ENCODE results near the gene KRTCAP3. TPM values are rescaled to one million over a fixed set of nuclear protein-coding genes. Genes with fewer than 3 reads are reported as not detected.
"Not testable (repeated sequence)": the region's sequence is repeated elsewhere in the genome, so short reads cannot be mapped to it uniquely, and the experiment has no call there.

The KRTCAP3 gene
- total RNA-seq, 6 donors from 2014 or later: 13.8 to 39.7 (median 31.0) TPM

- Histone ChIP-seq H3K4me1 (no peaks in the 10 kb centered on the region), H3K36me3 (no peaks in the 10 kb centered on the region), H3K27ac (no peak overlapping the region), H3K27me3 (no peaks in the 10 kb centered on the region), H3K9me3 (no peaks in the 10 kb centered on the region), H3K4me3 (no peak overlapping the region)
- no peak for ATAC-seq (ENCODE audit: low FRiP score in 2 of 2)
- TF ChIP-seq POLR2A (IDR thresholded peaks at IDR 0.05) (no peak), EP300 (IDR thresholded peaks at IDR 0.05) (no peak), CTCF (IDR thresholded peaks at IDR 0.05) (no peak), POLR2AphosphoS5 (IDR thresholded peaks at IDR 0.05) (no peak)
- WGBS, 2 donors: 98 to 99% methylated on average over 6 of the region's 6 CpGs
- no peak for DNase-seq
Measured at GRCh38 chr2:27416151-27416550, 26.0 kb upstream of the KRTCAP3 start.

- Histone ChIP-seq H3K27ac (no peak overlapping the region), H3K4me3 (no peak overlapping the region), H3K27me3 (no peaks in the 10 kb centered on the region), H3K9me3 (no peaks in the 10 kb centered on the region), H3K36me3 (no peaks in the 10 kb centered on the region), H3K4me1 (no peaks in the 10 kb centered on the region)
- ATAC-seq (ENCODE audit: low FRiP score in 2 of 2) (no peak), DNase-seq (no peak)
- TF ChIP-seq EP300 (IDR thresholded peaks at IDR 0.05): no peak
- no peak for TF ChIP-seq POLR2A (IDR thresholded peaks at IDR 0.05)
- TF ChIP-seq CTCF (IDR thresholded peaks at IDR 0.05): no peak
- TF ChIP-seq POLR2AphosphoS5 (IDR thresholded peaks at IDR 0.05): no peak
Measured at GRCh38 chr2:27420996-27421395, 21.2 kb upstream of the KRTCAP3 start.

GRCh38 chr2:27421660-27422250 lies 20.4 kb upstream of the KRTCAP3 start:
- 79 to 90% methylated on average over 4 of the region's 4 CpGs for WGBS, 2 donors
- H3K4me1 ChIP-seq: no peaks in the 10 kb centered on the region

GRCh38 chr2:27422958-27423357 lies 19.2 kb upstream of the KRTCAP3 start:
- DNase-seq (no peak), ATAC-seq (ENCODE audit: low FRiP score in 2 of 2) (no peak)
- no peaks in the 10 kb centered on the region for H3K9me3 ChIP-seq
- TF ChIP-seq EP300 (IDR thresholded peaks at IDR 0.05) (no peak), CTCF (IDR thresholded peaks at IDR 0.05) (no peak), POLR2A (IDR thresholded peaks at IDR 0.05) (no peak), POLR2AphosphoS5 (IDR thresholded peaks at IDR 0.05) (no peak)
- H3K4me3 ChIP-seq: no peak overlapping the region
- H3K36me3 ChIP-seq: no peaks in the 10 kb centered on the region
- H3K27me3 ChIP-seq: no peaks in the 10 kb centered on the region
- whole genome bisulfite sequencing, 2 donors: 93 to 97% methylated on average over 3 of the region's 3 CpGs
- no peak overlapping the region for H3K27ac ChIP-seq
- peaks cover 0 to 7% (median 4%) of the 10 kb centered on the region in 4 donors for H3K4me1 ChIP-seq

More at GRCh38 chr2:27421660-27422250, 20.4 kb upstream of the KRTCAP3 start:
- TF ChIP-seq POLR2A (IDR thresholded peaks at IDR 0.05) (no peak), POLR2AphosphoS5 (IDR thresholded peaks at IDR 0.05) (no peak), EP300 (IDR thresholded peaks at IDR 0.05) (no peak), CTCF (IDR thresholded peaks at IDR 0.05) (no peak)
- Histone ChIP-seq H3K27me3 (no peaks in the 10 kb centered on the region), H3K27ac (no peak overlapping the region), H3K4me3 (no peak overlapping the region), H3K9me3 (no peaks in the 10 kb centered on the region), H3K36me3 (no peaks in the 10 kb centered on the region)
- DNase-seq: no peak
- ATAC-seq (ENCODE audit: low FRiP score in 2 of 2): no peak

DNA sequence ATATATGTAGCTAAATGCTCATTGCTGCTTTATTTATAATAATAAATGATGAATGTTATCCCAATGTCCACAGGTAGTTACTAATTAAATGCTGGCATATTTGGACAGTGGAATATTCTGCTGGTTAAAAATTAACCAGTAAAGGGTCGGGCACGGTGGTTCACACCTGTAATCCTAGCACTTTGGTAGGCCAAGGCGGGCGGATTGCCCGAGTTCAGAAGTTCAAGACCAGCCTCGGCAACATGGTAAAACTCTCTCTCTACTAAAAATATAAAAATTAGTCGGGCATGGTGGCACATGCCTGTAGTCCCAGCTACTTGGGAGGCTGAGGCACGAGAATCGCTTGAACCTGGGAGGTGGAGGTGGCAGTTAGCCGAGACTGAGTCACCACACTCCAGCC lies 17.1 kb upstream of the KRTCAP3 start:
- H3K9me3 ChIP-seq; ATAC-seq (ENCODE audit: low FRiP score in 2 of 2); H3K36me3 ChIP-seq; DNase-seq; H3K4me3 ChIP-seq; H3K27me3 ChIP-seq; H3K27ac ChIP-seq: not testable (repeated sequence)
- 87 to 91% methylated on average over 10 of the region's 10 CpGs for WGBS, 2 donors
- peaks cover 5 to 17% (median 13%) of the 10 kb centered on the region in 4 donors for H3K4me1 ChIP-seq

Measured in upper lobe of left lung (tissue), 6 donors.